HepG2 (cell line): Measurements from ENCODE around the gene ZNF804B. TPM values are rescaled to one million over a fixed set of nuclear protein-coding genes. Genes with fewer than 3 reads are reported as not detected.

Source experiments
- ATAC-seq: fragments of 200-7000 bp; cut with Tn5 transposase; 3 replicates; pipeline ENCODE4 v1.9.1; 2020; ENCODE audit warnings: mild to moderate bottlenecking, moderate library complexity
- BruUV-seq: library from RNA; stranded (reverse); fragments of 400-500 nt; replicated peaks from 2 replicates; lab custom pipeline; 2021; lab: Mats Ljungman, UMichigan
- CTCF ChIA-PET: fragments of 300-600 bp; formaldehyde crosslinking; extraction: SDS; loops from one replicate; lab custom pipeline; 2021; ENCODE audit warnings: low total read pairs, inconsistent platforms, low intra/inter-chr PET ratio; lab: Yijun Ruan, JAX
- POLR2A ChIA-PET: fragments of 350-600 bp; sonication (Branson Sonifier 250); formaldehyde crosslinking; loops from one replicate; lab custom pipeline; 2020; ENCODE audit warnings: antibody characterized with exemption, inconsistent platforms; lab: Yijun Ruan, JAX
- DNase-seq: peaks from one replicate; pipeline ENCODE4 v3.0.0-alpha.2; 2015; ENCODE audit warnings: low spot score
- FAIRE-seq: peaks from 3 replicates; lab custom pipeline; 2011; peaks lifted over from hg19 to GRCh38; lab: Jason Lieb, UNC
- H2AFZ ChIP-seq: one replicate; pipeline ENCODE4 v1.6.1; 2011; ENCODE audit warnings: low read length, inconsistent platforms
- H3K27ac ChIP-seq: fragments of 300-600 bp; 3 replicates; pipeline ENCODE4 v1.8.0; 2011; ENCODE audit warnings: mixed run types, mild to moderate bottlenecking, mixed read lengths, low read length, inconsistent platforms; ENCODE audit not compliant: insufficient read depth; ENCODE audit errors: extremely low read length
- H3K27me3 ChIP-seq, 2 experiments: fragments of 200-600 bp in 1 of 2; 2 replicates in 1 of 2; 3 replicates in 1 of 2; pipeline versions ENCODE4 v1.6.0 to v1.8.0; 2011; ENCODE audit warnings: low read length in 2 of 2, mild to moderate bottlenecking in 2 of 2, moderate library complexity in 2 of 2, inconsistent platforms in 1 of 2; ENCODE audit not compliant: insufficient read depth in 2 of 2, control insufficient read depth in 1 of 2
- H3K36me3 ChIP-seq, 2 experiments: fragments of 200-600 bp in 1 of 2; replicated peaks in 1 of 2; 2 replicates in 1 of 2; 3 replicates in 1 of 2; pipeline versions ENCODE4 v1.5.1 to v1.8.0; 2011; ENCODE audit warnings: low read length in 2 of 2, inconsistent platforms in 1 of 2; ENCODE audit not compliant: insufficient read depth in 2 of 2, control insufficient read depth in 1 of 2
- H3K4me1 ChIP-seq: 2 replicates; pipeline ENCODE4 v1.5.1; 2012; ENCODE audit warnings: low read length, inconsistent platforms; ENCODE audit not compliant: insufficient read depth
- H3K4me2 ChIP-seq: 2 replicates; pipeline ENCODE4 v1.6.0; 2011; ENCODE audit warnings: low read depth, low read length, inconsistent platforms
- H3K4me3 ChIP-seq, 3 experiments: fragments of 200-600 bp in 1 of 3; sonication (generic), shearing (Covaris generic) in 1 of 3; replicated peaks in 1 of 3; 2 replicates each; pipeline ENCODE4 v1.5.1; 2011 to 2016; ENCODE audit warnings: low read length in 3 of 3, inconsistent platforms in 2 of 3, low read depth in 2 of 3, mild to moderate bottlenecking in 2 of 3, control low read depth in 1 of 3, mixed read lengths in 1 of 3; ENCODE audit not compliant: insufficient read depth in 1 of 3
- H3K79me2 ChIP-seq: one replicate; pipeline ENCODE4 v1.6.1; 2011; ENCODE audit warnings: low read length, inconsistent platforms; ENCODE audit not compliant: insufficient read depth
- H3K9ac ChIP-seq: 2 replicates; pipeline ENCODE4 v1.6.0; 2011; ENCODE audit warnings: mild to moderate bottlenecking, low read depth, low read length, inconsistent platforms; ENCODE audit not compliant: insufficient read depth
- H3K9me3 ChIP-seq: 2 replicates; pipeline ENCODE4 v1.5.1; 2012; ENCODE audit warnings: mild to moderate bottlenecking, low read length
- H4K20me1 ChIP-seq: 2 replicates; pipeline ENCODE4 v1.6.0; 2011; ENCODE audit warnings: inconsistent platforms, mild to moderate bottlenecking, low read length, moderate library complexity; ENCODE audit not compliant: insufficient read depth
- CEBPB ChIP-seq: IDR thresholded peaks from 2 replicates; pipeline ENCODE4 v1.6.1; 2011; ENCODE audit warnings: low read depth, low read length, improper control_type of control experiment, borderline replicate concordance
- EEA1 ChIP-seq: sonication (generic); formaldehyde crosslinking; IDR thresholded peaks from 2 replicates; pipeline ENCODE4 v1.5.1; 2020; ENCODE audit warnings: mild to moderate bottlenecking, missing genetic modification reagents, borderline replicate concordance
- HOXD1 ChIP-seq: sonication (generic); formaldehyde crosslinking; IDR thresholded peaks from 2 replicates; pipeline ENCODE4 v1.5.0; 2020; ENCODE audit warnings: missing genetic modification reagents
- KDM5A ChIP-seq: fragments of 200-600 bp; sonication (generic); IDR thresholded peaks from 2 replicates; pipeline ENCODE4 v1.7.0; 2018; ENCODE audit warnings: antibody characterized with exemption, mild to moderate bottlenecking, low read length, borderline replicate concordance
- WIZ ChIP-seq: sonication (generic); formaldehyde crosslinking; IDR thresholded peaks from 2 replicates; pipeline ENCODE4 v1.5.1; 2020; ENCODE audit warnings: mild to moderate bottlenecking, missing genetic modification reagents
- ZIK1 ChIP-seq: sonication (generic); formaldehyde crosslinking; IDR thresholded peaks from 2 replicates; pipeline ENCODE4 v1.5.0; 2020; ENCODE audit warnings: mild to moderate bottlenecking, low read depth, missing genetic modification reagents, borderline replicate concordance
- ZNF598 ChIP-seq: sonication (generic); formaldehyde crosslinking; IDR thresholded peaks from 2 replicates; pipeline ENCODE4 v1.5.1; 2020; ENCODE audit warnings: mild to moderate bottlenecking, missing genetic modification reagents, borderline replicate concordance
- ZNF792 ChIP-seq: IDR thresholded peaks from 2 replicates; pipeline ENCODE4 v1.6.1; 2016
- WGBS: methylation state at CpG from one replicate; pipeline ENCODE4 v1.1.6; 2017; ENCODE audit warnings: low lambda C conversion rate; 5-methylcytosine and 5-hydroxymethylcytosine counted together
- in situ Hi-C: cut with HindIII; loops from 2 replicates; pipeline ENCODE4 v1.10.0; 2017; ENCODE audit warnings: low pct_unique_long_range_greater_than_20kb; ENCODE audit not compliant: extremely low pct_ligation_motif_present
- intact Hi-C: fragments of 100-400 bp; cut with micrococcal nuclease; formaldehyde crosslinking; loops from one replicate; pipeline ENCODE4 v1.10.0; 2022; ENCODE audit not compliant: unreplicated experiment
- polyA plus RNA-seq, 8 experiments: library from polyadenylated mRNA; depleted of rRNA in 3 of 8; stranded (reverse) in 7 of 8; unstranded in 1 of 8; fragments of >200 nt; fragmentation: Illumina TruSeq in 4 of 8; extraction: Trizol in 4 of 8; gene quantifications; 2 replicates each; pipeline versions ENCODE4 v1.2.1 to v1.2.3, GENCODE V29; 2011 to 2016; ENCODE audit warnings: low read depth in 4 of 8, missing spikeins in 1 of 8, mixed read lengths in 1 of 8; ENCODE audit not compliant: insufficient read depth in 1 of 8
- total RNA-seq, 5 experiments: library from RNA; depleted of rRNA; stranded (reverse); fragments of >200 nt; fragmentation: Illumina TruSeq; extraction: Trizol; gene quantifications; 2 replicates each; pipeline ENCODE4 v1.2.3, GENCODE V29; 2016; ENCODE audit warnings: low read depth in 1 of 5
- TF ChIP-seq, protein P1 (sequence below): sonication (generic); formaldehyde crosslinking; conservative IDR thresholded peaks from 2 replicates; pipeline ENCODE4 v1.8.1; 2023; ENCODE audit warnings: missing genetic modification reagents
- TF ChIP-seq, protein P2 (sequence below): fragments of 450-650 bp; IDR thresholded peaks from 2 replicates; pipeline ENCODE4 v1.6.1; 2016
- TF ChIP-seq, protein P3 (sequence below): IDR thresholded peaks from 2 replicates; pipeline ENCODE4 v1.4.0; 2020; ENCODE audit warnings: mild to moderate bottlenecking, missing genetic modification reagents
- TF ChIP-seq, protein P4 (sequence below): sonication (generic); formaldehyde crosslinking; IDR thresholded peaks from 2 replicates; pipeline ENCODE4 v1.5.1; 2020; ENCODE audit warnings: mild to moderate bottlenecking, moderate library complexity, missing genetic modification reagents

Gene ZNF804B
- total and polyA plus RNA-seq, 2 of the 13 experiments (the other 11 are each of a cell fraction or from before 2014, with no cell fraction given), result not detected

- H4K20me1 ChIP-seq, result no peaks in the 10 kb centered on the region
- no peak overlapping the region for H3K4me2 ChIP-seq
- 1% methylated on average over 2 of the region's 2 CpGs for WGBS
- peaks cover 5% of the 10 kb centered on the region; the same call in 1 of the 2 replicates for H3K9me3 ChIP-seq
- no peak for FAIRE-seq
- ChIA-PET CTCF (no interaction called here), POLR2A (no interaction called here)
- no peaks in the 10 kb centered on the region for H3K4me1 ChIP-seq
- no peak for DNase-seq
- no peaks in the 10 kb centered on the region for H3K79me2 ChIP-seq
- H2AFZ ChIP-seq, result no peak overlapping the region
- no peak overlapping the region for H3K27ac ChIP-seq
- intact Hi-C loops (no loop called here), in situ Hi-C loops (no loop called here)
- TF ChIP-seq, protein P1, sequence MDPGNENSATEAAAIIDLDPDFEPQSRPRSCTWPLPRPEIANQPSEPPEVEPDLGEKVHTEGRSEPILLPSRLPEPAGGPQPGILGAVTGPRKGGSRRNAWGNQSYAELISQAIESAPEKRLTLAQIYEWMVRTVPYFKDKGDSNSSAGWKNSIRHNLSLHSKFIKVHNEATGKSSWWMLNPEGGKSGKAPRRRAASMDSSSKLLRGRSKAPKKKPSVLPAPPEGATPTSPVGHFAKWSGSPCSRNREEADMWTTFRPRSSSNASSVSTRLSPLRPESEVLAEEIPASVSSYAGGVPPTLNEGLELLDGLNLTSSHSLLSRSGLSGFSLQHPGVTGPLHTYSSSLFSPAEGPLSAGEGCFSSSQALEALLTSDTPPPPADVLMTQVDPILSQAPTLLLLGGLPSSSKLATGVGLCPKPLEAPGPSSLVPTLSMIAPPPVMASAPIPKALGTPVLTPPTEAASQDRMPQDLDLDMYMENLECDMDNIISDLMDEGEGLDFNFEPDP, result no peak
- TF ChIP-seq CEBPB (no peak), EEA1 (CRISPR knock-in tag) (no peak), ZNF792 (CRISPR knock-in tag) (no peak), ZIK1 (CRISPR knock-in tag) (no peak), HOXD1 (CRISPR knock-in tag) (no peak), ZNF598 (CRISPR knock-in tag) (no peak), WIZ (CRISPR knock-in tag) (no peak), KDM5A (no peak)
- TF ChIP-seq, protein P2, sequence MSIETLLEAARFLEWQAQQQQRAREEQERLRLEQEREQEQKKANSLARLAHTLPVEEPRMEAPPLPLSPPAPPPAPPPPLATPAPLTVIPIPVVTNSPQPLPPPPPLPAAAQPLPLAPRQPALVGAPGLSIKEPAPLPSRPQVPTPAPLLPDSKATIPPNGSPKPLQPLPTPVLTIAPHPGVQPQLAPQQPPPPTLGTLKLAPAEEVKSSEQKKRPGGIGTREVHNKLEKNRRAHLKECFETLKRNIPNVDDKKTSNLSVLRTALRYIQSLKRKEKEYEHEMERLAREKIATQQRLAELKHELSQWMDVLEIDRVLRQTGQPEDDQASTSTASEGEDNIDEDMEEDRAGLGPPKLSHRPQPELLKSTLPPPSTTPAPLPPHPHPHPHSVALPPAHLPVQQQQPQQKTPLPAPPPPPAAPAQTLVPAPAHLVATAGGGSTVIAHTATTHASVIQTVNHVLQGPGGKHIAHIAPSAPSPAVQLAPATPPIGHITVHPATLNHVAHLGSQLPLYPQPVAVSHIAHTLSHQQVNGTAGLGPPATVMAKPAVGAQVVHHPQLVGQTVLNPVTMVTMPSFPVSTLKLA, result no peak
- TF ChIP-seq, protein P3, sequence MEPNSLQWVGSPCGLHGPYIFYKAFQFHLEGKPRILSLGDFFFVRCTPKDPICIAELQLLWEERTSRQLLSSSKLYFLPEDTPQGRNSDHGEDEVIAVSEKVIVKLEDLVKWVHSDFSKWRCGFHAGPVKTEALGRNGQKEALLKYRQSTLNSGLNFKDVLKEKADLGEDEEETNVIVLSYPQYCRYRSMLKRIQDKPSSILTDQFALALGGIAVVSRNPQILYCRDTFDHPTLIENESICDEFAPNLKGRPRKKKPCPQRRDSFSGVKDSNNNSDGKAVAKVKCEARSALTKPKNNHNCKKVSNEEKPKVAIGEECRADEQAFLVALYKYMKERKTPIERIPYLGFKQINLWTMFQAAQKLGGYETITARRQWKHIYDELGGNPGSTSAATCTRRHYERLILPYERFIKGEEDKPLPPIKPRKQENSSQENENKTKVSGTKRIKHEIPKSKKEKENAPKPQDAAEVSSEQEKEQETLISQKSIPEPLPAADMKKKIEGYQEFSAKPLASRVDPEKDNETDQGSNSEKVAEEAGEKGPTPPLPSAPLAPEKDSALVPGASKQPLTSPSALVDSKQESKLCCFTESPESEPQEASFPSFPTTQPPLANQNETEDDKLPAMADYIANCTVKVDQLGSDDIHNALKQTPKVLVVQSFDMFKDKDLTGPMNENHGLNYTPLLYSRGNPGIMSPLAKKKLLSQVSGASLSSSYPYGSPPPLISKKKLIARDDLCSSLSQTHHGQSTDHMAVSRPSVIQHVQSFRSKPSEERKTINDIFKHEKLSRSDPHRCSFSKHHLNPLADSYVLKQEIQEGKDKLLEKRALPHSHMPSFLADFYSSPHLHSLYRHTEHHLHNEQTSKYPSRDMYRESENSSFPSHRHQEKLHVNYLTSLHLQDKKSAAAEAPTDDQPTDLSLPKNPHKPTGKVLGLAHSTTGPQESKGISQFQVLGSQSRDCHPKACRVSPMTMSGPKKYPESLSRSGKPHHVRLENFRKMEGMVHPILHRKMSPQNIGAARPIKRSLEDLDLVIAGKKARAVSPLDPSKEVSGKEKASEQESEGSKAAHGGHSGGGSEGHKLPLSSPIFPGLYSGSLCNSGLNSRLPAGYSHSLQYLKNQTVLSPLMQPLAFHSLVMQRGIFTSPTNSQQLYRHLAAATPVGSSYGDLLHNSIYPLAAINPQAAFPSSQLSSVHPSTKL (CRISPR knock-in tag), result no peak
- TF ChIP-seq, protein P4, sequence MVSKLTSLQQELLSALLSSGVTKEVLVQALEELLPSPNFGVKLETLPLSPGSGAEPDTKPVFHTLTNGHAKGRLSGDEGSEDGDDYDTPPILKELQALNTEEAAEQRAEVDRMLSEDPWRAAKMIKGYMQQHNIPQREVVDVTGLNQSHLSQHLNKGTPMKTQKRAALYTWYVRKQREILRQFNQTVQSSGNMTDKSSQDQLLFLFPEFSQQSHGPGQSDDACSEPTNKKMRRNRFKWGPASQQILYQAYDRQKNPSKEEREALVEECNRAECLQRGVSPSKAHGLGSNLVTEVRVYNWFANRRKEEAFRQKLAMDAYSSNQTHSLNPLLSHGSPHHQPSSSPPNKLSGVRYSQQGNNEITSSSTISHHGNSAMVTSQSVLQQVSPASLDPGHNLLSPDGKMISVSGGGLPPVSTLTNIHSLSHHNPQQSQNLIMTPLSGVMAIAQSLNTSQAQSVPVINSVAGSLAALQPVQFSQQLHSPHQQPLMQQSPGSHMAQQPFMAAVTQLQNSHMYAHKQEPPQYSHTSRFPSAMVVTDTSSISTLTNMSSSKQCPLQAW (CRISPR knock-in tag), result no peak
- no peak overlapping the region for H3K4me3 ChIP-seq
- H3K9ac ChIP-seq, result no peak overlapping the region
- no TSS peak for BruUV-seq
- H3K27me3 ChIP-seq, result no peaks in the 10 kb centered on the region
- no peaks in the 10 kb centered on the region for H3K36me3 ChIP-seq
- no peak for ATAC-seq
These were observed 294.9 kb downstream of the ZNF804B start for GRCh38 chr7:89054361-89054760.
